ENCODE data around the gene NKX2-2.
A peak's percentile ranks its signal among the peaks of the same experiment; 100 is the strongest.

Gene NKX2-2

GRCh38 chr20:21521596-21522480, 8.0 kb upstream of the NKX2-2 start:
- DNase-seq (ENCODE audit: low spot score), result no peak

DNA sequence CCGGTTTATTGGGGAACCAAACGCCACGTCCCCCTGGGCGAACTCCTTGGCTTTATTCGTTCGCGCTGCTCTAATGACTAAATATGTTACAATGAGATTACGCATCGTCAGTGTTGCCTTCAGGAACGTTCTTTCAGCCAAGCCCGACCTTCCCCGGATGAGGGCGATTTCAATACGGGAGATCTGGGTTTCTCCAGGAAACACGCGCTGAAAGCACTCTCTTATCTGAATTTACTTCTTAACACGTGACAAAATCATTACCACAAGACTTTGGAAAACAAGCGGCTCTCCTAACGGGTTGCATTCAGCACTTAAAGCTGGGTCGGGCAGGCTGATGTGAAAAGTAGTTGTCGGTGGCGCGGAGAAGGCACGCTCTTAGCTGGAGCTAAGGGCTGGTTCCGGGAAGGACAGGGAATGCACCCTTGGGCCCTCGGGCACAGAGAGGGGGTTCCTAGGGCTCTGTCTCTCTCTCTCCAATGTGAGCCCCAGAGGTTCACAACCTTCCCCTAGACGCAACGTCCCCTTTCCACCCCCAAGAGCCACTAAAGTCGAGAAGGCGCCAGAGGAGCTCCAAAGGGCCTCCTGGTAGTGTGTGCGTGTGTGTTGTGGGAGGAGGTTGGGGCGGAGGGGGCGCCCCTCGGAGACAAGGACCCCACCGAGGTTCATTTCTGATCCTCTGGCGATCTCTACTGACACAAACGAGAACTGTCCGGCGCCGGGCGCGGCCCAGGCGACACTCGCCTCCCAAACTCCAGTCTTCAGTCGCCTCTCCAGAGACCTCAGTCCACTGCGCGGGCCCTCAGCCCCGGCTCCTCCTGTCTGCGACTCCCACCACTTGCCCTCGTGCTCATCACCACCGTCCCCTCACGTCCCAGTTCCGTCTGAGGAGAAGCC, 7.1 kb upstream of the NKX2-2 start:
- DNase-seq (ENCODE audit: low spot score), result no peak

- DNase-seq (ENCODE audit: low spot score), result no peak
Measured at GRCh38 chr20:21519136-21519584, 5.3 kb upstream of the NKX2-2 start.

GRCh38 chr20:21518292-21518991, 4.6 kb upstream of the NKX2-2 start:
- no peak for DNase-seq (ENCODE audit: low spot score)

DNA sequence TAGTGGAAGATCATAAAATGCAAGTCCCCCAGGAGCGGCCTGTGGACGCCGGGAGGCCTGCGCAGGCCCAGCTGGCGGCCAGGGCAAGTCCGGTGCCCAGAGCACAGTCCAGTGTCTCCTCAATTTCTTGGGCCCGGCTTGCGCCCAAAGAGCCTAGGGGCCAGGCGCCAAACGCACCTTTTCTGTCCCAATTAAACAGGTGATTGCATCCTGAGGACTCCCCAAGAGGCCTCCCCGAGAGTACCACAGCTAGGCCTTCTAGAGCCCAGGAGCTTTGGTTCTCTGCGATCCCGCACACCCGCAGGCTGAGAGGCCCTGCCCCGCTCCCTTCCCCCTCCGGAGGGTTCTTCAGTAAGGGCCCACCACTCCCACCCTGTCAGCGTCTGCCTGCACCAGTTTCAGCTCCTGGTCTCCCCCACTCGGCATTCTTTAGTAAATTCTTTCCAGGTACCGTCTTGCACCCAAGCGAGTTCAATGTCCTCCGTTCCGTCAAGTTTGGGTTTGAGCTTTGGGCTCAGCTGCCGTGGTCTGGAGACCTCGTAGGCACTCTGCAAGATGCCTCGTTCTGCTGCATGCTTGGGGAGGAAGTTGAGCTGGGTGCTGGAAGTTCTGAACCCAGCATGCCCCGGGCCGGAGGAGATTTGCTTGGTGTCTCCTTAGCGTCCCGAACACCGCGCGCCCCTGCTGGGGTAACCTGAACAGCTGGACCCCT, 3.9 kb upstream of the NKX2-2 start:
- DNase-seq (ENCODE audit: low spot score), result no peak

GRCh38 chr20:21516861-21517565, 3.1 kb upstream of the NKX2-2 start:
- DNase-seq (ENCODE audit: low spot score), result no peak

GRCh38 chr20:21516180-21516567, 2.3 kb upstream of the NKX2-2 start:
- DNase-seq (ENCODE audit: low spot score), result no peak

GRCh38 chr20:21515300-21516179, 1.7 kb upstream of the NKX2-2 start:
- DNase-seq (ENCODE audit: low spot score), result no peak

DNA sequence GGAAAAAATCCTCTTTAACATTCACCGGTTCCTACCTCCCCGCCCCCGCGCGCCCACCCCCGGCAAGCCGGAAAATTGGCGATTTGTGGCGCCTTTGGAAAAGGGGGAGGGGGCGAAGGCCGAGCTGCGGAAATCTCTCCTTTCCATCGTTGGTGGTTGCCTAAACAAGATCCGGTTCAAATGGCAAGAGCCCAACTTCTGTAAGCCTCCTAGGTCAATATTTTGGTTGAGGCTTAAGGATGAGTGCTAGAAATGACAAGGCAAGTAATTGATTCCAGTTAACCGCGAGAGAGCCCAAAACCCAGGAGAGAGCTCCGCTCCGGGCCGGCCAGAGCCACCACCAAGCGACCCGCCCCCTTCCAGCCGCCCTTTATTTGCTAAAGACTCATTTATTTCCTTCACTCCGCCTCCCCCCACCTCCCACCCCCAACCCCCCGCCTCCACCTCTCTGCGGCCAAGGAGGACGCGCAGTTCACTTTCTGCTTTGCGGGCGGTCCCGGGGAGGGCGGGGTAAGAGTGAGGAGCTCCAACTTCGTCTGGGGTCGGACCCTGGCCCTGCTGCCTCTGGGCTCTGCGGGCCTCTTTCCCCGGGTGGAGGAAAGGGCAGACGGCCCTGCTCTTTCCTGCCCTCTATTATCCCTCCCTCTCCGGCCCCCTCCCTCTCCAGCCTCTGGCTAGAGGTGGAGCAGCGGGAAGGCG, 838 bp upstream of the NKX2-2 start:
- no peak for DNase-seq (ENCODE audit: low spot score)

- DNase-seq (ENCODE audit: low spot score), result no peak
Measured at GRCh38 chr20:21513181-21513663, 642 bp downstream of the NKX2-2 start.

- no peak for DNase-seq (ENCODE audit: low spot score)
Measured at GRCh38 chr20:21512634-21513180, 1.2 kb downstream of the NKX2-2 start.

DNA sequence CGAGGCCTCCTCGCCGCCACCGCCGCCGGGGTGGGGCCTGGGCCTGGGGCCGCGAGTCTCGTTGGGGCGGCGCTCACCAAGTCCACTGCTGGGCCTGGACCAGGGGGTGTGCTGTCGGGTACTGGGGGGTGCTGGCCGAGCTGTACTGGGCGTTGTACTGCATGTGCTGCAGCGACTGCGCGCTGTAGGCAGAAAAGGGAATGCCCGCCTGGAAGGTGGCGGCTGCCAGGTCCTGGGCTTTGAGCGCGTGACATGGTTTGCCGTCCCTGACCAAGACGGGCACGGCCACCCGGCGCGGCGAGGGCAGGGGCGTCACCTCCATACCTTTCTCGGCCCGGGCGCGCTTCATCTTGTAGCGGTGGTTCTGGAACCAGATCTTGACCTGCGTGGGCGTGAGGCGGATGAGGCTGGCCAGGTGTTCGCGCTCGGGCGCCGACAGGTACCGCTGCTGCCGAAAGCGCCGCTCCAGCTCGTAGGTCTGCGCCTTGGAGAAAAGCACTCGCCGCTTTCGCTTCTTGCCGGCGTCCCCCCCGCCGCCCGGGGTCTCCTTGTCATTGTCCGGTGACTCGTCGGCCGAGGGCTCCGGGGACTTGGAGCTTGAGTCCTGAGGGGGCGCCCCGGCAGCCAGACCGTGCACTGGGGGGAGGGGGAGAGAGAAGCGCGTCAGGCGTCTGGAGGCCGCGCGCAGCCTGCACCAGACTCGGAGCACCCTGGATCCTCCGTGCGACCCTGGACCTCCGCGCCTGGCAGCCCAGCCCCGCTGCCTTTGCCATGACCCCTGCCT, 1.8 kb downstream of the NKX2-2 start:
- DNase-seq (ENCODE audit: low spot score), result no peak

GRCh38 chr20:21511485-21511849, 2.4 kb downstream of the NKX2-2 start:
- no peak for DNase-seq (ENCODE audit: low spot score)

DNA sequence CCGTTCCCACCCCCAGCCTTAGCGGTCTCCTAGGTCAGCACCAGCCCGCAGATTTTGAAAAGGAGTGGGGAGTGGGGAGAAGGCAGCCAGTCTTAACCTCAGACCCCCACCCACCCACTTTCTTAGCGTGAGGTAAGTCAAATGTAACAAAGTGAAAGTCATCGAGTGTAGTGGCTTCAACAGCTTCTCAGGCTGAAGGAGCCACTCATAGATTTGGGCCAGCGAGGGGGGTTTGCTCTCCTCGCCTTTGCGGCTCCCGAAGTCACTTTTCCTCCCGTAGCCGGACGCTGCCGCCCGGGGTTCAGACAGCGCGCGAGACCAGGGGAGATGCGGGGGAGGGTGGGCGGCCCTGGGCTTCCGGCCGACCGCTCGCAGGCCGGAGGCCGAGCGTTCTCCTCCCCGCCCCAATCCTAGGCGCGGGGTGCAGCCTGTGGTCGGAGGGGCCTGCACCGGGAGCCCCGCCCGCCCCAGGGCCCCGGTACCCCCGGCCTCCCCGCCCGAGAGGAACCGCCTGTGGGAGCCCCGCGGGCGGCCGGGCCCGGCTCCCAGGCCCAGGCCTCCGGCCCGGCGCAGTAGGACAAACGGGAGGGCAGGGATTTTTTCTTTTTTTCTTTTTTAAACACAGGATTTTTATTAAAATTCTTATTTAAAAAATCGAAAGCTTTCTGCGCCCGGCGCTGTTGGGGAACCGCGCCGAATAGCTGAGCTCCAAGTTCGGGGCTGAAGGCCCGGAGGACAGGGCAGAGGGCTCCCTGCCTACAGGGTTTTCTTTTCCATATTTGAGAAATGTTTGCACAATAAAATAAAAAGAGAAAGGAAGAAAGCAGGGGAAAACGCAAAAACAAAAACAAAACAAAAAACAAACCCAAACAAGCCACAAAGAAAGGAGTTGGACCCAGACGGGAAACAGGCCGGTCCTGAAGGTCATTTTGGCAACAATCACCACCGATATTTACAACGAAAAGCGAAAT, 3.2 kb downstream of the NKX2-2 start:
- no peak for DNase-seq (ENCODE audit: low spot score)

- peak; percentile 66 for DNase-seq (ENCODE audit: low spot score)
Measured at GRCh38 chr20:21509597-21510371, 4.1 kb downstream of the NKX2-2 start.

GRCh38 chr20:21509079-21509596, 4.7 kb downstream of the NKX2-2 start:
- DNase-seq (ENCODE audit: low spot score), result no peak
